ENCODE measurements around the gene ZCCHC8. TPM values are rescaled to one million over a fixed set of nuclear protein-coding genes. Genes with fewer than 3 reads are reported as not detected.

The ZCCHC8 gene
- total and polyA plus RNA-seq, 2 of the 4 experiments (the other 2 are of a cell fraction): 9.5 to 12.7 TPM

DNA sequence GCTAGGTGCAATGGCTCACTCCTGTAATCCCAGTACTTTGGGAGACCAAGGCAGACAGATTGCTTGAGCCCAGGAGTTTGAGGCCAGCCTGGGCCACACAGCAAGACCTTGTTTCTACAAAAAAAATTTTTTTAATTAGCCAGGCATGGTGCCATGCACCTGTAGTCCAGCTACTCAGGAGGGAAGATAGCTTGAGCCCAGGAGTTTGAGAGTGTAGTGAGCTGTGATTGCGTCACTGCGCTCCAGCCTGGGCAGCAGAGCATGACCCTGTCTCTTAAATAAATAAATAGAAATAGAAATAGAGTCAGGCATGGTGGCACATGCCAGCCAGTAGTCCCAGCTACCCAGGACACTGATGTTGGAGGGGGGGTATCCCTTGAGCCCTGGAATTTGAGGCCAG, 41.5 kb downstream of the ZCCHC8 start:
- Histone ChIP-seq H4K20me1 (ENCODE audit: insufficient read depth, low read length) (no peaks in the 10 kb centered on the region), H3K4me2 (ENCODE audit: low read depth, low read length) (no peak overlapping the region), H4K91ac (ENCODE audit: insufficient read depth, low read depth, low read length) (no peak overlapping the region), H3K27ac (ENCODE audit: insufficient read depth, low read length) (no peak overlapping the region), H3K4me3 (ENCODE audit: insufficient read depth, low read depth, low read length) (no peak overlapping the region), H2BK20ac (ENCODE audit: low read depth, low read length) (no peak overlapping the region), H3K4ac (ENCODE audit: low read depth, low read length) (no peak overlapping the region), H2BK15ac (ENCODE audit: low read depth, low read length) (no peak overlapping the region), H3K27me3 (ENCODE audit: control insufficient read depth, insufficient read depth, low read length) (no peaks in the 10 kb centered on the region), H3K23ac (ENCODE audit: low read depth, low read length) (no peak overlapping the region), H3K56ac (ENCODE audit: extremely low read depth, insufficient read depth, low read length) (no peak overlapping the region), H3K14ac (replicated peaks; ENCODE audit: low read depth, low read length) (no peak overlapping the region), H4K5ac (ENCODE audit: low read depth, low read length) (no peak overlapping the region), H2AFZ (replicated peaks; ENCODE audit: low read length, poor library complexity) (no peak overlapping the region), H2BK5ac (ENCODE audit: low read depth, low read length, poor library complexity, severe bottlenecking) (no peak overlapping the region), H3K79me1 (ENCODE audit: low read depth in 1 of 2, low read length in 2 of 2) (no peaks in the 10 kb centered on the region), H3K9ac (ENCODE audit: low read depth, low read length) (no peak overlapping the region), H3K9me3 (ENCODE audit: control insufficient read depth, insufficient read depth, low read length) (no peaks in the 10 kb centered on the region), H3K4me1 (ENCODE audit: control insufficient read depth, insufficient read depth, low read length) (no peaks in the 10 kb centered on the region), H2BK120ac (ENCODE audit: low read depth, low read length) (no peak overlapping the region), H4K8ac (ENCODE audit: low read depth in 2 of 2, low read length in 2 of 2) (no peak overlapping the region), H2AK9ac (replicated peaks; ENCODE audit: low read depth, low read length, poor library complexity) (no peak overlapping the region), H3K9me1 (ENCODE audit: insufficient read depth, low read length) (peaks cover 13% of the 10 kb centered on the region), H3K18ac (ENCODE audit: low read depth, low read length) (no peak overlapping the region), H3K36me3 (ENCODE audit: control insufficient read depth, insufficient read depth, low read length) (no peaks in the 10 kb centered on the region), H2AK5ac (ENCODE audit: low read depth, low read length) (no peak overlapping the region)
- CTCF ChIA-PET: no interaction called here
- BruUV-seq (replicated peaks): no TSS peak
- POLR2A ChIA-PET (ENCODE audit: unreplicated experiment): no interaction called here
- no peak for DNase-seq
- ATAC-seq (ENCODE audit: low read depth): no peak
- dilution Hi-C loops (cut with HindIII; ENCODE audit: low sequenced_read_pairs, unreplicated experiment) (no loop called here), in situ Hi-C loops (cut with MboI; ENCODE audit: low sequenced_read_pairs) (no loop called here), intact Hi-C loops (cut with micrococcal nuclease) (no loop called here)
- peak; percentile 85 for TF ChIP-seq CEBPB (IDR thresholded peaks at IDR 0.05; ENCODE audit: low read depth, low read length)
- TF ChIP-seq, protein P1, sequence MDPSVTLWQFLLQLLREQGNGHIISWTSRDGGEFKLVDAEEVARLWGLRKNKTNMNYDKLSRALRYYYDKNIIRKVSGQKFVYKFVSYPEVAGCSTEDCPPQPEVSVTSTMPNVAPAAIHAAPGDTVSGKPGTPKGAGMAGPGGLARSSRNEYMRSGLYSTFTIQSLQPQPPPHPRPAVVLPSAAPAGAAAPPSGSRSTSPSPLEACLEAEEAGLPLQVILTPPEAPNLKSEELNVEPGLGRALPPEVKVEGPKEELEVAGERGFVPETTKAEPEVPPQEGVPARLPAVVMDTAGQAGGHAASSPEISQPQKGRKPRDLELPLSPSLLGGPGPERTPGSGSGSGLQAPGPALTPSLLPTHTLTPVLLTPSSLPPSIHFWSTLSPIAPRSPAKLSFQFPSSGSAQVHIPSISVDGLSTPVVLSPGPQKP (IDR thresholded peaks at IDR 0.05; ENCODE audit: borderline replicate concordance, low read depth, low read length): no peak
- 40% methylated on average over 1 of the region's 2 CpGs; no CpG with 5 or more reads in 1 of the 2 experiments for WGBS, 2 experiments (ENCODE audit: extremely low coverage in 2 of 2, insufficient read length in 1 of 2)

Measured in IMR-90 (cell line).